ENCODE data around the gene ACTN1.
A peak's percentile ranks its signal among the peaks of the same experiment; 100 is the strongest.

ACTN1 gene

DNA sequence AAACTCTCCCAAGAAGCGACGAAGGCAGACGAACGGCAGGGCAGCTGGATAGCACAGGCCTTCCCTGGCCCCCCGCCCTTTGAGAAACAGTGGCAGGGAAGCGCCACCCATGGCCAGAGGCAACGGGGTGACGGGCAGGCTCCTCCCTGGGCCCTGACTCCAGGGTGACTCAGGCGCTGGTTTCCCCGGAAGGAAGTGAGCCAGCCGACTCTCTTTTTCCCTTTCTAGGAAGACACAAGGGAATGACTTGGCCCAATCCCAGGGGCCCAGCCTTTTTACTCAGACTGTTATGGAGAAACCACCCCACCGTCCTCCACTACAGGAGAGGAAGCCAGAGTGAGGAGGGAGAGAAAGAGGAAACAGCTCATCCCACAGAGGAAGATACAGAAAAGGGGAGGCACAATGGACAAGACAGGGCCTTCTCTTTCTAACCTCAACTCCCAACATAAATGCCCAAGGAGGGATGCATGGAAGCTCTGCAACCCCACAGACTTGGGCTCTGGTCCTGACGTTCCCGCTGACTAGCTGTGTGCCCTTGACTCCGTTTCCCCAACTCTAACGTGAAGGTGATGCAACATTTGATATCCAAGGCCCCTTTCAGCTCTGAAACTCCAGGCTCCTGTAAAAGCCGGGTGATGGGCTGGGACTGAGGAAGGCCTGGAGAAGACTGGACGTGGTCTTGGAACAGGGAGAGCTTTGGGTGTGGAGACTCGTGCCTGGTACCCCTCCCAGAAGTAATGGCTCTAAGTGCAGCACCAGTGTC, 27.9 kb downstream of the ACTN1 start (continued):
- TF ChIP-seq, protein P1, sequence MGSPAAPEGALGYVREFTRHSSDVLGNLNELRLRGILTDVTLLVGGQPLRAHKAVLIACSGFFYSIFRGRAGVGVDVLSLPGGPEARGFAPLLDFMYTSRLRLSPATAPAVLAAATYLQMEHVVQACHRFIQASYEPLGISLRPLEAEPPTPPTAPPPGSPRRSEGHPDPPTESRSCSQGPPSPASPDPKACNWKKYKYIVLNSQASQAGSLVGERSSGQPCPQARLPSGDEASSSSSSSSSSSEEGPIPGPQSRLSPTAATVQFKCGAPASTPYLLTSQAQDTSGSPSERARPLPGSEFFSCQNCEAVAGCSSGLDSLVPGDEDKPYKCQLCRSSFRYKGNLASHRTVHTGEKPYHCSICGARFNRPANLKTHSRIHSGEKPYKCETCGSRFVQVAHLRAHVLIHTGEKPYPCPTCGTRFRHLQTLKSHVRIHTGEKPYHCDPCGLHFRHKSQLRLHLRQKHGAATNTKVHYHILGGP (tag by site-specific recombination; IDR thresholded peaks at IDR 0.05): peak; percentile 47; the same call in 1 of the 2 replicates
- peak; percentile 63 for TF ChIP-seq OSR2 (tag by site-specific recombination; IDR thresholded peaks at IDR 0.05)
- no peak for TF ChIP-seq SP2 (tag by site-specific recombination; IDR thresholded peaks at IDR 0.05)
- TF ChIP-seq ZSCAN30 (tag by site-specific recombination; IDR thresholded peaks at IDR 0.05): no peak
- TF ChIP-seq ZIC2 (tag by site-specific recombination; IDR thresholded peaks at IDR 0.05): peak; percentile 45
- TF ChIP-seq, protein P2, sequence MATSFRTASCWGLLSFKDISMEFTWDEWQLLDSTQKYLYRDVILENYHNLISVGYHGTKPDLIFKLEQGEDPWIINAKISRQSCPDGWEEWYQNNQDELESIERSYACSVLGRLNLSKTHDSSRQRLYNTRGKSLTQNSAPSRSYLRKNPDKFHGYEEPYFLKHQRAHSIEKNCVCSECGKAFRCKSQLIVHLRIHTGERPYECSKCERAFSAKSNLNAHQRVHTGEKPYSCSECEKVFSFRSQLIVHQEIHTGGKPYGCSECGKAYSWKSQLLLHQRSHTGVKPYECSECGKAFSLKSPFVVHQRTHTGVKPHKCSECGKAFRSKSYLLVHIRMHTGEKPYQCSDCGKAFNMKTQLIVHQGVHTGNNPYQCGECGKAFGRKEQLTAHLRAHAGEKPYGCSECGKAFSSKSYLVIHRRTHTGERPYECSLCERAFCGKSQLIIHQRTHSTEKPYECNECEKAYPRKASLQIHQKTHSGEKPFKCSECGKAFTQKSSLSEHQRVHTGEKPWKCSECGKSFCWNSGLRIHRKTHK (tag by site-specific recombination; IDR thresholded peaks at IDR 0.05): no peak

DNA sequence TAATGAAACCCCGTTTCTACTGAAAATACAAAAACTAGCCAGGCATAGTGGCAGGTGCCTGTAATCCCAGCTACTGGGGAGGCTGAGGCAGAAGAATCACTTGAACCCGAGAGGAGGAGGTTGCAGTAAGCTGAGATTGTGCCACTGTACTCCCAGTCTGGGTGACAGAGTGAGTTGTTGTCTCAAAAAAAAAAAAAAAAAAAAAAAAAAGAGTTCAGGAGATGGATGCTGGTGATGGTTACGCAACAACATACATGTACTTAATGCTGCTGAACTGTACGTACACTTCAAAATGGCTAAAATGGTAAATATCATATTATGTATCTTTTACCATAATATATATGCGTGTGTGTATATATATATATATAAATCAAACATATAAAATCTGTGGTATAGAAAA, 29.0 kb downstream of the ACTN1 start:
- no peaks in the 10 kb centered on the region for H3K9me3 ChIP-seq (ENCODE audit: control insufficient read depth, insufficient read depth, low read depth, low read length)
- H3K27ac ChIP-seq (ENCODE audit: extremely low read depth, low read depth, low read length): no peak overlapping the region
- no peak overlapping the region for H3K4me3 ChIP-seq (ENCODE audit: low read depth, low read length)
- CTCF ChIA-PET: no interaction called here
- no peak for TF ChIP-seq ZNF239 (tag by site-specific recombination; IDR thresholded peaks at IDR 0.05)
- TF ChIP-seq, protein P3, sequence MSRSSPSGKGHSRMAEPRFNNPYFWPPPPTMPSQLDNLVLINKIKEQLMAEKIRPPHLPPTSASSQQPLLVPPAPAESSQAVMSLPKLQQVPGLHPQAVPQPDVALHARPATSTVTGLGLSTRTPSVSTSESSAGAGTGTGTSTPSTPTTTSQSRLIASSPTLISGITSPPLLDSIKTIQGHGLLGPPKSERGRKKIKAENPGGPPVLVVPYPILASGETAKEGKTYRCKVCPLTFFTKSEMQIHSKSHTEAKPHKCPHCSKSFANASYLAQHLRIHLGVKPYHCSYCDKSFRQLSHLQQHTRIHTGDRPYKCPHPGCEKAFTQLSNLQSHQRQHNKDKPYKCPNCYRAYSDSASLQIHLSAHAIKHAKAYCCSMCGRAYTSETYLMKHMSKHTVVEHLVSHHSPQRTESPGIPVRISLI (tag by site-specific recombination; IDR thresholded peaks at IDR 0.05): 0 out of 2 replicates have a peak, but pooled peaks have one; percentile 52
- POLR2A ChIA-PET: no interaction called here
- peaks cover 11% of the 10 kb centered on the region for H3K4me1 ChIP-seq (ENCODE audit: control insufficient read depth, insufficient read depth, low read length)
- no peaks in the 10 kb centered on the region for H3K36me3 ChIP-seq (ENCODE audit: control insufficient read depth in 2 of 2, insufficient read depth in 1 of 2, low read length in 2 of 2)

DNA sequence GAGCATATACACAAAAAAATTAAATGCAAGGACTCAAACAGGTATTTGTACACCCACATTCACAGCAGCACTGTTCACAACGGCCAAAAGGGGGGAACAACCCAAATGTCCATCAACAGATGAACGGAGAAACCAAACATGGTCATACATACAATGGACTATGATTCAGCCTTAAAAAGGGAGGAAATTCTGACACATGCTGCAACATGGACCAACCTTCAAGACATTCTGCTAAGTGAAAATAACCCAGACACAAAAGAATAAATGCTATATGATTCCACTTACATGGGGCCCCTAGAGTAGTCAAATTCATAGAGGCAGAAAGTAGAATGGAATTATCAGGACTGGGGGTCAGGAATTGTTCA, 29.5 kb downstream of the ACTN1 start:
- TF ChIP-seq ZSCAN23 (tag by site-specific recombination; IDR thresholded peaks at IDR 0.05): no peak
- H3K36me3 ChIP-seq (ENCODE audit: control insufficient read depth in 2 of 2, insufficient read depth in 1 of 2, low read length in 2 of 2): no peaks in the 10 kb centered on the region
- POLR2A ChIA-PET: interaction anchor here (2.9 kb wide), 1 partner anchor 28 kb away, joined by 10 read pairs; no protein-coding TSS in a partner anchor
- H3K27ac ChIP-seq (ENCODE audit: extremely low read depth, low read depth, low read length): no peak overlapping the region
- H3K4me3 ChIP-seq (ENCODE audit: low read depth, low read length): no peak overlapping the region
- H3K4me1 ChIP-seq (ENCODE audit: control insufficient read depth, insufficient read depth, low read length): peaks cover 11% of the 10 kb centered on the region
- no peaks in the 10 kb centered on the region for H3K9me3 ChIP-seq (ENCODE audit: control insufficient read depth, insufficient read depth, low read depth, low read length)
- CTCF ChIA-PET: interaction anchor here (1.2 to 1.9 kb wide), 2 partner anchors 10 to 24 kb away, joined by 4 to 7 read pairs; no protein-coding TSS in a partner anchor

DNA sequence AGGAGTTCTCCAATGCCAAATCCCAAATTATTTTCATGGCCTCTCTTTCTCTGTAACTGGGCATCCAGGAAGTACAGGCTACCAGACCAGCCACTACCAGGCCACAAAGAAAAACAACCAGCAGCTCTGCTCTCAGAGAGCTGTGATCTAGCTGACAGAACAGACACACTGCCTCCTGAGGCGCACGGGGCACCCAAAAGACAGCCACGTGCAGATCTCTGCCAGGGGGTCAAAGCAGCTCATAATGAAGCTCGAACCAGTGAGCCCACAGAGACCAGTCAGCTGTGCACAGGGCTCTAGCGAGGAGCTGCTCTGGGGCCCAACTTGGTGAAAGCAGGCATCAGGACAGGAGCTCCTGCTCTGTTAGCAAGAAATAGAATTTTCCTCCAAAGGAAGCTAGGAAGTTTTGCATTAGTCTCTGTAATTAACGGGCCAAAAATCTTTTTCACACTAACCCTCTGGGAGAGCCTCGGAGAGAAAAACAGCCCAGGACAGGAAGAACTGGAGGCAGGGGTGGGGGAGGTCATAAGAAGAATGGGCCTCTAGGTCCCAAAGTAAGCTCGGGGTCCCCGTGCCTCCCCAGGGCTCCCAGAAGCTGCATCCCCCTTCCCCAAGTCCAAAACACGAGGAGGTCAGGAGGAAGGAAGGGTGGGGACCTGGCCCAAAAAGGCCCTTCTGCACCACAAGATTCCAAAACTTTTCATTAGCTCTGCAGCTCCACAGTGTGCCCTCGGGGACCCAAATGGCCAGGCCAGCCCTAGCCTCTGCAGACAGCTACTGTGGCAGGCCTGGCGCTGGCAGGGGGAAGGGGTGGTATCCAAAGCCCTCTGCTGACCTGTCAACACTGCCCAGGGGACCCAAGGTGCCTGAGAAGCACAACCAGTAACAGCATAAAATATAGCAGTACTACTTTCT, 30.2 kb downstream of the ACTN1 start:
- Histone ChIP-seq H3K4me1 (ENCODE audit: control insufficient read depth, insufficient read depth, low read length) (peaks cover 11% of the 10 kb centered on the region), H3K36me3 (ENCODE audit: control insufficient read depth in 2 of 2, insufficient read depth in 1 of 2, low read length in 2 of 2) (no peaks in the 10 kb centered on the region), H3K4me3 (ENCODE audit: low read depth, low read length) (no peak overlapping the region), H3K27ac (ENCODE audit: extremely low read depth, low read depth, low read length) (peak overlapping the region; percentile 37; the same call in 1 of the 2 replicates), H3K9me3 (ENCODE audit: control insufficient read depth, insufficient read depth, low read depth, low read length) (no peaks in the 10 kb centered on the region)
- POLR2A ChIA-PET: interaction anchor here (1.0 to 2.9 kb wide), 3 partner anchors 13 to 107 kb away, joined by 3 to 10 read pairs (median 3); no protein-coding TSS in a partner anchor
- CTCF ChIA-PET: interaction anchor here (0.9 to 1.9 kb wide), 4 partner anchors 9 to 38 kb away, joined by 4 to 7 read pairs (median 4); no protein-coding TSS in a partner anchor
- TF ChIP-seq ZNF521 (tag by site-specific recombination; IDR thresholded peaks at IDR 0.05) (no peak), SP3 (tag by site-specific recombination; IDR thresholded peaks at IDR 0.05) (no peak), ZNF175 (tag by site-specific recombination; IDR thresholded peaks at IDR 0.05) (no peak), ZNF501 (tag by site-specific recombination; IDR thresholded peaks at IDR 0.05) (no peak), ZNF76 (tag by site-specific recombination; IDR thresholded peaks at IDR 0.05; ENCODE audit: borderline replicate concordance, low read depth) (no peak), TCF7L2 (IDR thresholded peaks at IDR 0.05; ENCODE audit: borderline replicate concordance, low read depth, low read length) (no peak), ZNF626 (tag by site-specific recombination; IDR thresholded peaks at IDR 0.05) (no peak), SP7 (tag by site-specific recombination; IDR thresholded peaks at IDR 0.05) (no peak), ZBTB20 (tag by site-specific recombination; IDR thresholded peaks at IDR 0.05) (no peak), ZNF24 (tag by site-specific recombination; IDR thresholded peaks at IDR 0.05) (no peak), ZSCAN30 (tag by site-specific recombination; IDR thresholded peaks at IDR 0.05) (no peak)
- TF ChIP-seq, protein P4, sequence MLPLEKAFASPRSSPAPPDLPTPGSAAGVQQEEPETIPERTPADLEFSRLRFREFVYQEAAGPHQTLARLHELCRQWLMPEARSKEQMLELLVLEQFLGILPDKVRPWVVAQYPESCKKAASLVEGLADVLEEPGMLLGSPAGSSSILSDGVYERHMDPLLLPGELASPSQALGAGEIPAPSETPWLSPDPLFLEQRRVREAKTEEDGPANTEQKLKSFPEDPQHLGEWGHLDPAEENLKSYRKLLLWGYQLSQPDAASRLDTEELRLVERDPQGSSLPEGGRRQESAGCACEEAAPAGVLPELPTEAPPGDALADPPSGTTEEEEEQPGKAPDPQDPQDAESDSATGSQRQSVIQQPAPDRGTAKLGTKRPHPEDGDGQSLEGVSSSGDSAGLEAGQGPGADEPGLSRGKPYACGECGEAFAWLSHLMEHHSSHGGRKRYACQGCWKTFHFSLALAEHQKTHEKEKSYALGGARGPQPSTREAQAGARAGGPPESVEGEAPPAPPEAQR (tag by site-specific recombination; IDR thresholded peaks at IDR 0.05): no peak
- TF ChIP-seq, protein P5, sequence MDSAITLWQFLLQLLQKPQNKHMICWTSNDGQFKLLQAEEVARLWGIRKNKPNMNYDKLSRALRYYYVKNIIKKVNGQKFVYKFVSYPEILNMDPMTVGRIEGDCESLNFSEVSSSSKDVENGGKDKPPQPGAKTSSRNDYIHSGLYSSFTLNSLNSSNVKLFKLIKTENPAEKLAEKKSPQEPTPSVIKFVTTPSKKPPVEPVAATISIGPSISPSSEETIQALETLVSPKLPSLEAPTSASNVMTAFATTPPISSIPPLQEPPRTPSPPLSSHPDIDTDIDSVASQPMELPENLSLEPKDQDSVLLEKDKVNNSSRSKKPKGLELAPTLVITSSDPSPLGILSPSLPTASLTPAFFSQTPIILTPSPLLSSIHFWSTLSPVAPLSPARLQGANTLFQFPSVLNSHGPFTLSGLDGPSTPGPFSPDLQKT (IDR thresholded peaks at IDR 0.05; ENCODE audit: borderline replicate concordance, low read depth, low read length): no peak
